HFFc6 (cell line): ENCODE measurements around the gene TLK1. TPM values are rescaled to one million over a fixed set of nuclear protein-coding genes. Genes with fewer than 3 reads are reported as not detected.

Experiments
- DNase-seq: peaks from one replicate; pipeline ENCODE4 v3.0.0-alpha.2; 2018
- H3K27ac Mint-ChIP-seq: 2 replicates; pipeline ENCODE4 v1.8.0; 2020; ENCODE audit warnings: mild to moderate bottlenecking, mixed read lengths
- H3K27me3 Mint-ChIP-seq: 2 replicates; pipeline ENCODE4 v1.8.0; 2021; ENCODE audit warnings: mild to moderate bottlenecking, moderate library complexity, mixed read lengths; ENCODE audit not compliant: insufficient read depth
- H3K36me3 Mint-ChIP-seq: 2 replicates; pipeline ENCODE4 v1.8.0; 2021; ENCODE audit warnings: low read depth, mixed read lengths
- H3K4me1 Mint-ChIP-seq: 2 replicates; pipeline ENCODE4 v1.8.0; 2020; ENCODE audit warnings: low read depth, mixed read lengths
- H3K4me3 Mint-ChIP-seq: 2 replicates; pipeline ENCODE4 v1.8.0; 2020; ENCODE audit warnings: mild to moderate bottlenecking, moderate library complexity, mixed read lengths
- H3K9me3 Mint-ChIP-seq: 2 replicates; pipeline ENCODE4 v1.8.0; 2020; ENCODE audit warnings: mild to moderate bottlenecking, mixed read lengths
- total RNA-seq, 6 experiments: library from RNA; stranded (reverse); fragmentation: NEBNext Ultra II Directional; extraction: Animal tissue kit (Norgen Biotek cat#: 25700); gene quantifications; 2 replicates in 1 of 6; 3 replicates in 5 of 6; pipeline ENCODE4 v1.2.3, GENCODE V29; 2021
- TF ChIP-seq, protein P1 (sequence below): fragments of 200-600 bp; sonication (generic); IDR thresholded peaks from 2 replicates; pipeline ENCODE4 v1.5.0; 2021; ENCODE audit warnings: antibody characterized with exemption, mild to moderate bottlenecking

TLK1 gene
- total RNA-seq, 6 experiments from 2014 or later: 46.9 to 61.1 (median 53.1) TPM

DNA sequence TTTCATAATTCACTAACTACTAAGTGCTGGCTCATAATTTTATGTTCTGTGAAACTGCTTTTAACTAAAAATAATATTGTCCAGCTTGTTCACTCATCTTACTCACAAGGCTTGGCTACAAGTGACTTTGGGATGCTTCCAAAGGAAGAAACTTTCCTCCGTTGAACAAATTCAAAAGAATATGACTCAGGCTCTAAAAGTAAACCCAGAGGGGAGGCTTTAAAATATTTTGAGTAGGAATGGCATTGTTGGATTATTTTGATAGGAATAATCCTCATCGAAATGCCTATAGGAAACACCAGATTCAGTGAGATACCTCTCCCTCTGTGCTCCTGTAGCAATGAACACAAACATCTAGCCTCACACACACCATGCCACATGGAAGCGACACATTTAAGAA is 25.2 kb upstream of the TLK1 start:
- H3K4me3 Mint-ChIP-seq: peak overlapping the region; percentile 69
- H3K4me1 Mint-ChIP-seq: peaks cover 40% of the 10 kb centered on the region
- H3K36me3 Mint-ChIP-seq: no peaks in the 10 kb centered on the region
- H3K27ac Mint-ChIP-seq: peak overlapping the region; percentile 83
- peaks cover 2% of the 10 kb centered on the region; the same call in 1 of the 2 replicates for H3K27me3 Mint-ChIP-seq
- TF ChIP-seq, protein P1, sequence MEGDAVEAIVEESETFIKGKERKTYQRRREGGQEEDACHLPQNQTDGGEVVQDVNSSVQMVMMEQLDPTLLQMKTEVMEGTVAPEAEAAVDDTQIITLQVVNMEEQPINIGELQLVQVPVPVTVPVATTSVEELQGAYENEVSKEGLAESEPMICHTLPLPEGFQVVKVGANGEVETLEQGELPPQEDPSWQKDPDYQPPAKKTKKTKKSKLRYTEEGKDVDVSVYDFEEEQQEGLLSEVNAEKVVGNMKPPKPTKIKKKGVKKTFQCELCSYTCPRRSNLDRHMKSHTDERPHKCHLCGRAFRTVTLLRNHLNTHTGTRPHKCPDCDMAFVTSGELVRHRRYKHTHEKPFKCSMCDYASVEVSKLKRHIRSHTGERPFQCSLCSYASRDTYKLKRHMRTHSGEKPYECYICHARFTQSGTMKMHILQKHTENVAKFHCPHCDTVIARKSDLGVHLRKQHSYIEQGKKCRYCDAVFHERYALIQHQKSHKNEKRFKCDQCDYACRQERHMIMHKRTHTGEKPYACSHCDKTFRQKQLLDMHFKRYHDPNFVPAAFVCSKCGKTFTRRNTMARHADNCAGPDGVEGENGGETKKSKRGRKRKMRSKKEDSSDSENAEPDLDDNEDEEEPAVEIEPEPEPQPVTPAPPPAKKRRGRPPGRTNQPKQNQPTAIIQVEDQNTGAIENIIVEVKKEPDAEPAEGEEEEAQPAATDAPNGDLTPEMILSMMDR: no peak
- peak; percentile 80 for DNase-seq
- no peaks in the 10 kb centered on the region for H3K9me3 Mint-ChIP-seq

DNA sequence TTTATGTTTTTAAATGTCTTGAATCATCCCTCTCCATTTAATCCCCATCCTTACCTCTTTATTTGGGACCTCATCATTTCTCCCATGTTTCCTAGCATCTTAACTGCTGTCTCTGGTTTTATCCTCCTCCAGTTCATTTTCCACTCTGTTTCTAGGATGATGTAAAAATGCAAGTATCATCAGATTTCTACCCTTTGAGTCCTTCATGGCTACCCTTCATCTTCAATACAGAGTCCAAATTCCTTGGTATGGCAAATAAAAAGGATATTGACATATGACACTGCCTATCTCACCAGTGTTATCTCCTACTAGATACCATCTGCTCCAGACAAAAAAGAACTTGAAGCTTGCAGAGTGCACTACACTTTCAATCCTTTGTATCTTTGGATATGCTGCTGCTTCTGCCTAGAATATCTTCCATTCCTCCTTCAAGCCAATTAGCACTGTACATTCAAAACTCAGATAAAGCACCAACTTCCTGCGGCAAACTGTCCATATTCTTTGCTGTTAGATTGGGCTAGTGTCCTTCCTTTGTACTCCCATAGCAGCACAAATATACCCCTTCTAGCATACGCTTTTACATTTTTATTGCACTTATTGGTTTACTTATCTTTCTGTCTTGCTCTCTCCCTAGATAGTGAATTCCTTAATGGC is 24.6 kb upstream of the TLK1 start:
- Mint-ChIP-seq H3K4me1 (peaks cover 46% of the 10 kb centered on the region), H3K27ac (peak overlapping the region; percentile 83; the same call in 1 of the 2 replicates), H3K36me3 (no peaks in the 10 kb centered on the region), H3K4me3 (peak overlapping the region; percentile 69), H3K9me3 (no peaks in the 10 kb centered on the region), H3K27me3 (peaks cover 2% of the 10 kb centered on the region; the same call in 1 of the 2 replicates)
- DNase-seq: no peak
- TF ChIP-seq, protein P1: no peak

DNA sequence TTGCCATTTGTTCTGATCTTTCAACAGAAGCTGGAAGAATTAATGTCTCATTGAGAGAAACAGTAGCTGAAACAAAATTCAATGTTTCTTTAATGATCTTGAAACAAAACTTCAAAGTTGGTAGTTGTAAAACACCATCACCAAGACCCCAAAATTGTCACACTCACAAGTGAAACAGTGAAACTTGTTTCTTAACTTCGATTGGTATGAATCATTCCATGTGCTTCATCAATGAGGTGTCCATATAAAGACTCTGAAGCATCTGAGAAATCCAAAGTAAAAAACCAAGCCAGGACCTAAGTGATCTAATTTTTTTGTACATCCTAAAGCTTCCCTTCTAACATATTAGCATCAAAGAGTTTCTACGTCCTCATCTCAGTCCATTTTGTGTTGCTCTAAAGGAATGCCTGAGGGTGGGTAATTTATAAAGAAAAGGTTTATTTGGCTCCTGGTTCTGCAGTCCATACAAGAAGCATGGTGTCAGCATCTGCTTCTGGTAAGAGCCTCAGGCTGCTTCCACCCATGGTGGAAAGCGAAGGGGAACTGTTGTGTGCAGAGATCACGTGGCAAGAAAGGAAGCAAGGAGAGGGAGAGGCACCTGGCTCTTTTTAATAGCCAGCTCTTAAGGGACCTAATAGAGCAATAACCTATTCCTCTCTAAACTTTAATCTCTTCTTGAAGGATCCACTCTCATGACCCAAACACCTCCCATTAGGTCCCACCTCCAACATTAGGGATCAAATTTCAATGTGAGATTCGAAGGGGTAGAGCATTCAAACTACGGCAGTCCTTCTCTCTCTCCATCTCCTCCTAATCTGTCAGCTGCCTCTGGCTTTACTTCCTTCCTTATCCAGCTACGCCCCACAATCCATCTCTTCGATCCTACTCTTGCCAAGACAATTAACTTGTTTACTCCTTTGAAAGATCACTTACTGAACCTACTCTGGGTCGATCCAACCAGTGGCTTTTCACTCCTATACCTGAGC is 20.7 kb upstream of the TLK1 start:
- DNase-seq: no peak
- Mint-ChIP-seq H3K4me3 (no peak overlapping the region), H3K9me3 (no peaks in the 10 kb centered on the region), H3K4me1 (peaks cover 40% of the 10 kb centered on the region), H3K36me3 (no peaks in the 10 kb centered on the region), H3K27ac (no peak overlapping the region), H3K27me3 (peaks cover 2% of the 10 kb centered on the region; the same call in 1 of the 2 replicates)
- TF ChIP-seq, protein P1: no peak

DNA sequence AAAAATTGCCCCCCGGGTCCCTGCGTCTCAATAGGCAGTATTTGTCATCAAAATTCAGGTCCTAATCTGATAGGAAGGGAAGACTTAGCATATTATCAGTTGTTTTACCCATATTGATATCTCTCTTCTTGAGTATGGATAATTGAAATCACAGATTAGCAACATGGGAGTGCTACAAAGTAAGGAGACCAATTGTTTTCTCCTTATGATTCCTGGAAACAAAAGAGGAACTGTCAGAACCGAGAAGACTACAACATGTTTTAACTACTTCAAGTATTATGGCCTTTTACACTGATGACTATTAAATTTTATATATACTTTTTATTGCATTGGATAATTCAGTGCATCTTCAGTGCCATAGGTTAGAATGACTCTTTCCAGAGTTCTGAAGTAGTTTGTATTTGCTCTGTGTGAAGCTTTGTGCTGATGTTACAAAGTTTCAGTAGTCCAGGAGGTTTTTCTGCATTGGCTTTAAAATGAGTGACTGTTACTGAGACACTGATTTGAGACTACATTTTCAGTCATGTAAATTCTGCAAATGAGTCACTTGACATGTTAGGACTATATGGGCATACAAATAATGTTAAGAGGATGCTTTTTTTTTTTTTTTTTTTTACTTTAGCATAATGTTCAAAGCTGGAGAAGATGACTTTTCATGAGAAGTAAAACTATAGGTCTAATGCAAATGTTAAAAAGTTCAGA is 19.7 kb upstream of the TLK1 start:
- no peak overlapping the region for H3K4me3 Mint-ChIP-seq
- H3K4me1 Mint-ChIP-seq: peaks cover 30% of the 10 kb centered on the region
- no peaks in the 10 kb centered on the region for H3K9me3 Mint-ChIP-seq
- DNase-seq: no peak
- H3K27ac Mint-ChIP-seq: no peak overlapping the region
- H3K36me3 Mint-ChIP-seq: no peaks in the 10 kb centered on the region
- TF ChIP-seq, protein P1: no peak
- H3K27me3 Mint-ChIP-seq: peaks cover 4% of the 10 kb centered on the region; the same call in 1 of the 2 replicates

DNA sequence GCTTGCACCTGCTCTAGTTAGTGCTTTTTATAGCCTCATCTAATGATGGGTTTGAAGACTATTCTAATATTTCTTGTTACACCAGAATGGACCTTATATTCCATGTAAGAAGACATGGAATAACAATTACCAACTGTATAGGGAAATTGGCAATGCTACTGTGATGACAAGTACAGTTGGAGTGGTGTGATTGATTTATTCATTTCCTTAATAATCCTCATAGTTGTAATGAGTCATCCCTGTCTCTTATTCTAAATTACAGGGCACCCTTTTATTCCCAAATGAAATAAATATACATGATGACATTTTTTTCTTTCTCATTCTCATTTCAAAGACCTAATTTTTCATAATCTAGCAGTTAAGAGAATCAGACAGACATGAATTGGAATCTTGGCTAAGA is 18.3 kb upstream of the TLK1 start:
- no peaks in the 10 kb centered on the region for H3K9me3 Mint-ChIP-seq
- no peak overlapping the region for H3K27ac Mint-ChIP-seq
- H3K27me3 Mint-ChIP-seq: peaks cover 4% of the 10 kb centered on the region; the same call in 1 of the 2 replicates
- no peak for DNase-seq
- TF ChIP-seq, protein P1: no peak
- no peaks in the 10 kb centered on the region for H3K36me3 Mint-ChIP-seq
- no peak overlapping the region for H3K4me3 Mint-ChIP-seq
- H3K4me1 Mint-ChIP-seq: peaks cover 28% of the 10 kb centered on the region
